Activated CD8-positive, alpha-beta memory T cell treated with anti-CD3 and anti-CD28 coated beads for 1 hour (primary cell): ENCODE results near the gene RNF11.
A peak's percentile ranks its signal among the peaks of the same experiment; 100 is the strongest.
"Not testable (repeated sequence)": the region's sequence is repeated elsewhere in the genome, so short reads cannot be mapped to it uniquely, and the experiment has no call there.

Experiments used
- DNase-seq, 2 donors: peaks; one replicate each; pipeline ENCODE4 v3.0.0-alpha.2; 2020; ENCODE audit warnings: low read depth in 1 of 2; ENCODE audit errors: extremely low read depth in 1 of 2

Gene RNF11, protein sequence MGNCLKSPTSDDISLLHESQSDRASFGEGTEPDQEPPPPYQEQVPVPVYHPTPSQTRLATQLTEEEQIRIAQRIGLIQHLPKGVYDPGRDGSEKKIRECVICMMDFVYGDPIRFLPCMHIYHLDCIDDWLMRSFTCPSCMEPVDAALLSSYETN

GRCh38 chr1:51235673-51236530 lies at the start of gene RNF11:
Gene RNF11 (plus strand): TSS chr1:51236273. CDS start chr1:51236757, 484 bp downstream.
- peak; percentile 74 to 88 for DNase-seq

DNA sequence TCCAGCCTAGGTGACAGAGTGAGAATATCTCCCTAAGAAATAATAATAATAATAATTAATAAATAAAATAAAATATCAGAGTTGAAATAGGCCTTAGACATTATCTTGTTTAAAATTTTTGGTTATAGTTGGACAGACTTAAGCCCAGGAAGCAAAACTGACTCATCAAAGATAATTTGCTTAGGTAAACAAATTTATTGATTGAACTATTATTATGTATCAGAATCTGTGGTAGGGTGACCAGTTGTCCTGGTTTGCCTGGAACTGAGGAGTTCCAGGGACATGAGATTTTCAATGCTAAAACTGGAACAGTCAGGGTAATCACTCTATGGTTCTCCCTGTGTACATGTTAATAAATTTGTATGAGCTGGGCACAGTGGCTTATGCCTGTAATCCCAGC lies 47.8 kb upstream of the RNF11 start:
- no peak for DNase-seq

DNA sequence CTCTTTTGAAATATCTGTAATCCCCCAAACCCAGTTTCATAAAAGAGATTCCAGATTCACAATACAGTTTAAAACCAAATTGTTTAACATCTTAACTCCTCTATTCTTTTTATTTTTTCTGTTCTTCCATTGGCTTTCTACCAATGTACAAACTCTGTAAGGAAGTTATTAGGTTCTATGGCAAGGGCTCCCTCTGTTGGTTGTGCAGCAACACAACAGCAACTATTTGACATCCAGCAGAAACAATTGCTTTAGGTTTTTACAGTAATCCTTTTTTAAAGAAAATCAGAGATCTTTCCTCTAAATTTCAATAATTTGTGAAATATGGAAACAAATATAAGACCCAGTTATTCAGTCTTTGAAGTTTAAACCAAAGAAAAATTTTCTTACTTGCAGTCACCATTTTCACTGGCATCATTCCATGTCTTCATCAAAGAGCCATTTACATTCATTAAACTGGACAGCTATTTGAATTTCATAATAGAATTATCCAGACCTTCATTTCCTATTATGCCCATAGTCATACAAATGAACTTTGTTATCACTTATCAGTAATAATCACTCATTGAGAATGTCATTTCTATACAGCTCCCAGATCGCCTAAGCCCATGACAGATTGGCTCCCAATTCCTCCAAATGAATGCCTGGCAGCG lies 46.5 kb upstream of the RNF11 start:
- DNase-seq: peak in 1 of 2 donors; percentile 6

DNA sequence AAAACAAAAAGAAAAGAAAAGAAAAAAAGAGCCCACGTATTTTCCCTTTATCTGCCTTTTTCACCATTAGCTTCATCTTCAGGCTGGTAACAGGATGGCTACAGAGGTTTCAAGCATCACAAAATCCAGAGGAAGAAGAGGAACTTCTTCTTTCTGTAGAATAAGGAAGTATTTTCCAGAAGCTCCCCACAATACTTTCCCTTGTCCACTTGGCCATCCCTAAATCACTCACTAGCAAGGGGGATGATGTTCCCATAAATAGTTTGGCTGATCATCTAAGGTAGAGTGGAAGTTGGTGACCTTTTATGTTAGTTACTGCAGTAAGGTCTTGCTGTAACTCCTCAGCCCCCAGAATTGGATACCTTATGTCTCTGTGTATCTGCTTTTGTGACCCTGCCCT lies 45.1 kb upstream of the RNF11 start:
- DNase-seq: no peak

DNA sequence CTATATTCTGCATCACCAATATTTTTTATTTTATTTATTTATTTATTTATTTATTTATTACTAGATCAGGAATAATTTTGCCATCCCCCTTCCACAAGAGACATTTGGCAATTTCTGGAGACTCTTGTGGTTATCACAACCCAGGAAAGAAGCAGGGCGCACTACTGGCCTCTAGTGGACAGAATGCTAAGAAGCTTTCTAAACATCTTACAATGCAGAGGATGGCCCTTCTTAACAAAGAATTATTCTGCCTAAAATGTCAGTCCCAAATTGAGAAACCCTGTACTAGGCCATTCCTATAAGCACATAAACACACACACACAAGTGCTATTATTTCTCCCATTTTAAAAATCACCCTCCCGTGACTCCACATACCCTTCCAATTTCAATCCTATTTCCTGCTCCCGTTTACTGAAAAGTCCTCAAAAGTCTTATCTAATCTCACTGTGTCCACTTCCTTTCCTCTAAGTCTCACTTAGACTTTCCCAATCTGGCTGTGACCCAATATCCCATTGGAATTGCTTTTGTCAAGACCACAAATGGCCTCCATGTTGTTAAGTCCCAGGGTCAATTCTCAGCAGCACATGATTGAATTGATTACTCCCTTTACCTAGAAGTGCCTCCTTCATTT lies 43.7 kb upstream of the RNF11 start:
- DNase-seq: peak; percentile 3 to 27

GRCh38 chr1:51193564-51193963 lies 42.5 kb upstream of the RNF11 start:
- no peak for DNase-seq

DNA sequence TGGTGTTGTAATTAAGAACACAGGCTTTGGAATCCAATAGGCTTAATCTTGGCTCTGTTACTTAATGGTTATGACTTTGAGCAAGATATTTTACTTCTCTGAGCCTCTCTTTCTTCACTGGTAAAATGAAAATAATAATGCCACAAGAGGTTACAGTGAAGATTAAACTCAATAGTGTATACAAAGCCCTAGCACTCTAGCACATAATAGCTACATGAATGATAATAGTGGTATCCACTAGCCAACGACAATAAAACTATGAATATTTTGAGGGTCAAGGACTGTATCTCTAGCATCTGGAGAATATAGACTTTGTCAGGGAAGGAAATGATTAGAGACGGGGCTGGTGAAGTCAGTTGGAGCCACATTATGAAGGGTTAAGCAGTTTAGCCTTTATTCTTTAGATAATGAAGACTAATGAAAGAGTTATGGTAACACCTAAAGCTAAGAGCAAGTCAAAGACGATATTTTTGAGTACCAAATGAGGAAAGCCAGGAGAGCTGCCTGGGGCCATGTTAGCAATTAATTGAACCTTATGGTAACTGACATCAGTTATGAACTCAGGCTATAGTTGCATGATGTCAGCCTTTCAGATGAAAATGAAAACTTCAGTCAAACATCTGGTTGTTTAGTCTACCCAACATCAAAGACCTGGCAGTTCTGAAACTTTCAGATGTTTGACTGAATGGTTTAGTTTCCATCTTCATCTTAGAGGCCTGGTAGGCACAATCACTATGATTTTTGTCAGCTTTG lies 32.8 kb upstream of the RNF11 start:
- DNase-seq: no peak

DNA sequence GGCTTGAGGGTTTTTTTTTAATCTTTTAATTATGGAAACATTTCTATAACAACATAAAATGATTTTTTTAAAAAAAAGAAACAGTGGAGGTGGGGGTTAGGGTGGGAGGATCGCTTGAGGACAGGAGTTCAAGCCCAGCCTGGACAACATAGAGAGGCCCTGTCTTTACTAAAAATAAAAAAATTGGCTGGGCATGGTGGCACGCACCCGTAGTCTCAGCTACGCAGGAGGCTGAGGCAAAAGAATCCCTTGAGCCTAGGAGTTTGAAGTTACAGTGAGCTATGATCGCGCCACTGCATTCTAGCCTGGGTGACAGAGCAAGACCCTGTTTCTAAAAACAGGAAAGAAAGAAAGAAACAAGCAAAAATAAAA lies 32.2 kb upstream of the RNF11 start:
- DNase-seq: no peak

DNA sequence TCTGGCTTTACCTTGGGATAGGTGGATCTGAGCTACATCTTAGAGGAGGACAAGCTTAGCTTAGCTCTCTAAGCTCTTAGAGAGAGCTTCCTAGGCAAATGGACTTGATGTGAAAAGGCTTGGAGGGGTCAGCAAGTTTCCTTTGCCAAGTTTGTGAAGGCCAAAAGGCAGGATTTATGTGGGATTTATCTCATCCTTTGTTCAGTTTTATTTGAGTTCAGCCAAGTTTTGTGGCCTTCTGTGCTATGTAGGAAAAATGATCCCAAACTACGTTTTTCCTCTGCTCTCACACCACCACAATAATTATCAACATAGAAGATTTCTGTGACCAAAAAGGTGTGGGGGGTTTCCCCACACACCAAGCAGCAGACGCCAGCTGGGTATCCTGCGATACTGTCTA lies 26.0 kb upstream of the RNF11 start:
- DNase-seq: no peak

GRCh38 chr1:51210676-51211075 lies 25.4 kb upstream of the RNF11 start:
- no peak for DNase-seq

DNA sequence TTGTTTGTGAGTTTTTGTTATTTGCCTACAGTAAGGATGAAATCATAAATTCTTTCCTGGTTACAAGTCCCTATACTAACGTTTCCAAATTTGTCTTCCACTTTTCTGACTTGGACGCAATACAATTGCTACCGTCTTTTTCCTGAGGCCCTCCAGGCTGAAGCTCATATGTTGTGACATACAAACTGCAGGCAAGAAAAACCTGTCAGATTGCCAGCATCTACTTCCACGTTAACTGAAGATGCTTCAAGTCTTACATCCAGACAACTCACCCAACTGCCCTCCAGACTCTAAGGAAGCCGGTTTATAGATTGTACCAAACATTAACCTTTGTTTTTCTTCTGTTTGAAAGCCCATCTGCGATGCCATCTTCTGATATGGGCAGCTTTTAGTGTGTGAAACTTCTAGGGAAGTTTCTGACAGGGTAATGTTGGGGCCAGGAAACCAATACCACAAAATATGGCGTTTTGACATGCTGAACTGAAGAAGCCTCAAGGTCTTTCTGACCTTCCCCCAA lies 21.4 kb upstream of the RNF11 start:
- DNase-seq: no peak

DNA sequence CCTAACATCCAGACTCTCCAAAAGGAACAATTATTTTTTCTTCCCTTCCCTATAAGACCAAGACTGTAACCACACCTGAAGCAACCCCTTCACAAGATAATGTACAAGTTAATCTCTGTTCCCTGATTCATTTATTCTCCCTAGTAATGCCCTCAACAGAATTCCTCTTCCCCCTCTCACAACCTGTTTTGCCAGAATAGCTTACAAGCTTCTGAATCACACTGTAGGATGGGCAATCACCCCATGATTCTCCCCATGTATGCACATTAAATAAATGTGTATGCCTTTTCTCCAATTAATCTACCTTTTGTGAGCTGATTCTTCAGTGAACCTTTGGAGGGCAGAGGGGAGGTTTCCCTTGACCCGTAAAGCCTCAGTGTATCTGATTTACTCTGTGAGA lies 20.9 kb upstream of the RNF11 start:
- DNase-seq: no peak

GRCh38 chr1:51216631-51217030 lies 19.4 kb upstream of the RNF11 start:
- DNase-seq: no peak

DNA sequence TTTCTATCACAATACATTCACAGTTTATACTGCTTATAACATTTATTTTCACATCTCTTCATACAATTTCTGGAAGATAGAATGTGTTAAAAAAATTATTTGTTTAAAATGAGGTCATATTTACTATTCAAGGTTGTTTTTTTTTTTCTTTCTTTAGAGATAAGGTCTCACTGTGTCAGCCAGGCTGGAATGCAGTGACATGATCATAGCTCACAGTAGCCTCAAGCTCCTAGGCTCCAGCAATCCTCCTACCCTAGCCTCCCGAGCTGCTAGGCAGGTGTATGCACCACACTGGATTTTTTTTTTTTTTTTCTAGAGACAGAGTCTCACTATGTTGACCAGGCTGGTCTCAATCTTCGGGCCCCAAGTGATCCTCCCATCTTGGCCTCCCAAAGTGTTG lies 19.0 kb upstream of the RNF11 start:
- no peak for DNase-seq

DNA sequence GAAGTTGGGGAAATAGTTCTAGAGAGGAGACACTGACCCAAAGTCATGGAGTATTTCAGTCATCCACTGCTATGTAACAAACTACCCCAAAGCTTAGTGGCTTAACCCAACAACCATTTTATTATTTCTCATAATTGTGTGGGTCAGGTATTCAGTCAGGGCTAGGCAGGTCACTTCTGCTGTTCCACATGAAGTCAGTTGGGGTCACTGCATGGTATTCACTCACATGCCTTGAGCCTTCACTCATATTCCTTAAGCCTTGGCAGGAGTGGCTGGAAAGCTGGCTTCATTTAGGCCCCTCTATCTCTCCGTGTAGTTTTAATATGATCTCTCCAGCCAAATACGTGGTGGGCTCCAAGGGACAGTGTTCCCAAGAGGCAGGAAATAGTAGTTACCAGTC lies 17.5 kb upstream of the RNF11 start:
- no peak for DNase-seq

DNA sequence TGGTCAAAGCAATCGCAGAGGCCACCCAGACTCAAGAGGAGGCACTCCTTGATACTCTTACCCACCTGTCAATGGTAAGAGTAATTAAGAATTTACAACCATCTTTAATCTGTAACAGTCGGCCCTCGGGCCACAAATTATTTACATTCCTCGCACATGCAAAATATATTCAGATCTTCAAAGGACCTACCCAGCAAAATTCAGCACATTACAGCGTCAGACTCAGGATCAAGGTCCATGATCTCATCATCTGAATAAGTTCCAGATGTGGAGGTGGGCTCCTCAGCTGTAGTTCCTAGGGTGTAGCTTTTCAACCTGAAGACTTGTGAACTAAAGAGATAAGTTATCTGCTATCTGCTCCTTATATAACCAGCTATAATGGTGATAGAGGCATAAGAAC lies 17.1 kb upstream of the RNF11 start:
- DNase-seq: no peak

DNA sequence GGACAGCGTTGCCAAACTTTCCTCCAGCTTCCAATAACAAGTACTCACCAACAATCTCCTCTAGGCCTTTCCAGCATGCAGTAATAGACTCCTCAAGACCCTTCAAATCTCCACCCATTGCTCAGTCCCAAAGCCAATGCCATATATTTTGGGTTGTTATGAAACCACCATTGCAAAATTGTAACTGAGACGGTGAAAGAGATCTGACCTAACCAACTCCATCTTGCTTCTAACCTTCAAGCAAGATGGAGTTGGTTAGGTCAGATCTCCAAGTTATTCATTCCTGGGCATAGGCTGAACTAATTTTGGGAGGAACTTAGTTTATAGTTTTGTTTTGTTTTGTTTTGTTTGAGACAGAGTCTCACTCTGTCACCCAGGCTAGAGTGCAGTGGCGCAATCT lies 14.5 kb upstream of the RNF11 start:
- not testable (repeated sequence) for DNase-seq

DNA sequence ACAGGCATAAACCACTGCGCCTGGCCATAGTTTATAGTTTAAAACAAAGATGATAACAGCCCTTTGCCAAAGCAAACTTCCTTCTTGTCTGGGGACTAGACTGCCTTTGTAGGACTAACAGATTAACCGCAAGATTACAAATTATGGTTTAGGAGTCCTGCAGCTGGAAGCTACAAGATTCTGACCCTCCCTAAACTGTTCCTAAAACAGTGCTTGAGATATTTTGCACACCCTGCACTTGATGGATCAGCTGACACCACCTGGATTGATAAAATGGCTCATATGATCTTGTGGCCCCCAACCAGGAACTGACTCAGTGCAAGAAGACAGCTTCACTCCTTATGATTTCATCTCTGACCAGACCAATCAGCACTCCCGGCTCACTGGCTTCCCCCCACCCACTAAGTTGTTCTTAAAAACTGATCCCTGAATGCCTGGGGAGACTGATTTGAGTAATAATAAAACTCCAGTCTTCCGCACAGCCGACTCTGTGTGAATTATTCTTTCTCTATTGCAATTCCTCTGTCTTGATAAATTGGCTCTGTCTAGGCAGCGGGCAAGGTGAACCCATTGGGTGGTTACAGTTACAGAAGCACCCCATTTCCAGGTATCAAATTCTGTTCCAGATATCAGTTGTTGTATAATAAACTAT lies 13.8 kb upstream of the RNF11 start:
- DNase-seq: no peak

- DNase-seq: no peak
Measured at GRCh38 chr1:51222809-51223208, 13.3 kb upstream of the RNF11 start.

DNA sequence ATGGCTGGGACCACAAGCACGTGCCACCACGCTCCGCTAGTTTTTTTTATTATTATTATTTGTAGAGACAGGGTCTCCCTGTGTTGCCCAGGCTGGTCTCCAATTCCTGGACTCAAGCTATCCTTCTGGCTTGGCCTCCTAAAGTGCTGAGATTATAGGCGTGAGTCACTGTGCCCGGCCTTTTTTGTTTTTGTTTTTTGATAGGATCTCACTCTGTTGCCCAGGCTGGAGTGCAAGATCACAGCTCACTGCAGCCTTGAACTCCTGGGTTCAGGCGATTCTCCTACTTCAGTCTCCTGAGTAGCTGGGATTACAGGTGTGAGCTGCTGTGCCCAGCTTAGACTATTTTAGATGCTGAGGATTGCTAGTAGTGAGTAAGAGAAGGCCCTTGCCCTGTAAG lies 11.8 kb upstream of the RNF11 start:
- no peak for DNase-seq
